ENCODE results near the gene TNFRSF6B.

DNA sequence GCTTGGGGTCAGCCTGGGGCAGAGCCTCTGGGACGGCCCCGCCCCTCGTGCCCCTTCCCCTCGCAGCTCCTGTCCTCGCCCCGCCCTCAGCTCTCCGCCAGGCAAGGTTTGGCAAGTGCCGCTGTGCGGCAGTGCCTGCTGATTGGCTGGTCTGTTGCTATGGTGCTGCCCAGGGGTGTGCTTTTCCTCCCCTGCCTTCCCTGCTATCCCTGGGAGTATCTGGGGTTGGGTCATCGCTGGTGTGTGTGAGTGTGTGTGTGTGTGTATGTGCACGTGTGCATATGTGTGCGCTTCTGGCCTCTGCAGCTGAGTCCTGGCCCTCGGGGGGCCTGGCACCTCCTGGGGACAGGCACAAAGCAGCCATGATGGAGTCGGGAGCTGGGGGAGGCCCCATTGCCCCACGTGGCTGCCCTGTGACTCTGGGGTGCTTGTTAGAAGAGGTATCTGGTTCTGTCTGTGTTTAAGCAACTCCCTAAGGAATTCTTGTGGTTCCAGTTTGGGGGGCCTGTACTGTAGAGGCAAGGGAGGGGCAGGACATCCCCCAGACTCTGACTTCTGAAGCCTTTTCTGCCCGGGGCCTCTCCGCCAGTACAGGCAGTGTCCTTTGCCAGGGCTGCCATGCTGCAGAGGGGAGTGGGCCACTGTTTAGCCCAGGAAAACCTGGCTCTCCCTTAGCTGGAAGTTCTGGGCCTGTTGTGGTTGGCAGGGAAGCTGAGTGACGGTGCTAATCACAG is 31.4 kb upstream of the TNFRSF6B start:
- TF ChIP-seq, protein P1, sequence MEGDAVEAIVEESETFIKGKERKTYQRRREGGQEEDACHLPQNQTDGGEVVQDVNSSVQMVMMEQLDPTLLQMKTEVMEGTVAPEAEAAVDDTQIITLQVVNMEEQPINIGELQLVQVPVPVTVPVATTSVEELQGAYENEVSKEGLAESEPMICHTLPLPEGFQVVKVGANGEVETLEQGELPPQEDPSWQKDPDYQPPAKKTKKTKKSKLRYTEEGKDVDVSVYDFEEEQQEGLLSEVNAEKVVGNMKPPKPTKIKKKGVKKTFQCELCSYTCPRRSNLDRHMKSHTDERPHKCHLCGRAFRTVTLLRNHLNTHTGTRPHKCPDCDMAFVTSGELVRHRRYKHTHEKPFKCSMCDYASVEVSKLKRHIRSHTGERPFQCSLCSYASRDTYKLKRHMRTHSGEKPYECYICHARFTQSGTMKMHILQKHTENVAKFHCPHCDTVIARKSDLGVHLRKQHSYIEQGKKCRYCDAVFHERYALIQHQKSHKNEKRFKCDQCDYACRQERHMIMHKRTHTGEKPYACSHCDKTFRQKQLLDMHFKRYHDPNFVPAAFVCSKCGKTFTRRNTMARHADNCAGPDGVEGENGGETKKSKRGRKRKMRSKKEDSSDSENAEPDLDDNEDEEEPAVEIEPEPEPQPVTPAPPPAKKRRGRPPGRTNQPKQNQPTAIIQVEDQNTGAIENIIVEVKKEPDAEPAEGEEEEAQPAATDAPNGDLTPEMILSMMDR (conservative IDR thresholded peaks at IDR 0.05 in 1 of 2, IDR thresholded peaks at IDR 0.05 in 1 of 2; ENCODE audit: low read depth in 1 of 2, low read length in 2 of 2): no peak
- TF ChIP-seq EZH2 (IDR thresholded peaks at IDR 0.05; ENCODE audit: low read length, missing control alignments): no peak

Data from fibroblast of lung (primary cell).